Measurements from ENCODE around the gene ZSCAN23. TPM values are rescaled to one million over a fixed set of nuclear protein-coding genes. Genes with fewer than 3 reads are reported as not detected.
A peak's percentile ranks its signal among the peaks of the same experiment; 100 is the strongest.
"Not testable (repeated sequence)": the region's sequence is repeated elsewhere in the genome, so short reads cannot be mapped to it uniquely, and the experiment has no call there.

Gene ZSCAN23
- total RNA-seq, 1 donor from 2014 or later: 2.4 TPM

GRCh38 chr6:28474441-28475219, 31.3 kb upstream of the ZSCAN23 start:
- TF ChIP-seq CTCF (IDR thresholded peaks at IDR 0.05; ENCODE audit: insufficient read depth, low read length, severe bottlenecking): no peak
- Histone ChIP-seq H3K36me3 (ENCODE audit: control insufficient read depth, insufficient read depth, low read length) (no peaks in the 10 kb centered on the region), H3K4me3 (ENCODE audit: low read depth, low read length) (peak overlapping the region; percentile 26), H3K27me3 (ENCODE audit: control insufficient read depth, insufficient read depth, low read length) (peaks cover 6% of the 10 kb centered on the region)
- FAIRE-seq (no peak), DNase-seq (ENCODE audit: low read depth) (peak; percentile 82)

DNA sequence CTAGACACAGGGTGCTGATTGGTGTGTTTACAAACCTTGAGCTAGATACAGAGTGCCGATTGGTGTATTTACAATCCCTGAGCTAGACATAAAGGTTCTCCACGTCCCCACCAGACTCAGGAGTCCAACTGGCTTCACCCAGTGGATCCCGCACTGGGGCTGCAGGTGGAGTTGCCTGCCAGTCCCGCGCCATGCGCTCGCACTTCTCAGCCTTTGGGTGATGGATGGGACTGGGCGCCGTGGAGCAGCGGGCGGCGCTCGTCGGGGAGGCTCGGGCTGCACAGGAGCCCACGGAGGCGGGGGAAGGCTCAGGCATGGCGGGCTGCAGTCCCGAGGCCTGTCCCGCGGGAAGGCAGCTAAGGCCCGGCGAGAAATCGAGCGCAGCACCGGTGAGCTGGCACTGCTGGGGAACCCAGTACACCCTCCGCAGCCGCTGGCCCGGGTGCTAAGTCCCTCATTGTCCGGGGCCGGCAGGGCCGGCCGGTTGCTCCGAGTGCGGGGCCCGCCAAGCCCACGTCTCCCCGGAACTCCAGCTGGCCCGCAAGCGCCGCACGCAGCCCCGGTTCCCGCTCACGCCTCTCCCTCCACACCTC, 26.0 kb upstream of the ZSCAN23 start:
- H3K27me3 ChIP-seq (ENCODE audit: control insufficient read depth, insufficient read depth, low read length); FAIRE-seq; H3K36me3 ChIP-seq (ENCODE audit: control insufficient read depth, insufficient read depth, low read length); H3K4me3 ChIP-seq (ENCODE audit: low read depth, low read length); DNase-seq (ENCODE audit: low read depth): not testable (repeated sequence)

- DNase-seq (ENCODE audit: low read depth): no peak
- no peaks in the 10 kb centered on the region for H3K36me3 ChIP-seq (ENCODE audit: control insufficient read depth, insufficient read depth, low read length)
- H3K4me3 ChIP-seq (ENCODE audit: low read depth, low read length): no peak overlapping the region
- TF ChIP-seq CTCF (IDR thresholded peaks at IDR 0.05; ENCODE audit: insufficient read depth, low read length, severe bottlenecking): no peak
- H3K27me3 ChIP-seq (ENCODE audit: control insufficient read depth, insufficient read depth, low read length): no peaks in the 10 kb centered on the region
- FAIRE-seq: no peak
These were observed 24.8 kb upstream of the ZSCAN23 start for GRCh38 chr6:28468056-28468455.

GRCh38 chr6:28462401-28462800, 19.1 kb upstream of the ZSCAN23 start:
- no peak overlapping the region for H3K4me3 ChIP-seq (ENCODE audit: low read depth, low read length)
- DNase-seq (ENCODE audit: low read depth) (no peak), FAIRE-seq (no peak)
- H3K27me3 ChIP-seq (ENCODE audit: control insufficient read depth, insufficient read depth, low read length): peaks cover 2% of the 10 kb centered on the region
- no peaks in the 10 kb centered on the region for H3K36me3 ChIP-seq (ENCODE audit: control insufficient read depth, insufficient read depth, low read length)
- TF ChIP-seq CTCF (IDR thresholded peaks at IDR 0.05; ENCODE audit: insufficient read depth, low read length, severe bottlenecking): no peak

GRCh38 chr6:28458568-28458967, 15.3 kb upstream of the ZSCAN23 start:
- no peak for FAIRE-seq
- H3K27me3 ChIP-seq (ENCODE audit: control insufficient read depth, insufficient read depth, low read length): peaks cover 2% of the 10 kb centered on the region
- H3K4me3 ChIP-seq (ENCODE audit: low read depth, low read length): no peak overlapping the region

More at GRCh38 chr6:28458568-28458967, 15.3 kb upstream of the ZSCAN23 start:
- no peaks in the 10 kb centered on the region for H3K36me3 ChIP-seq (ENCODE audit: control insufficient read depth, insufficient read depth, low read length)
- DNase-seq (ENCODE audit: low read depth): no peak
- TF ChIP-seq CTCF (IDR thresholded peaks at IDR 0.05; ENCODE audit: insufficient read depth, low read length, severe bottlenecking): no peak

Measured in bronchial epithelial cell (primary cell).